Nephron progenitor cell (in vitro differentiated cells): Measurements from ENCODE around the gene KDSR.

ENCODE experiments used
- DNase-seq: peaks from one replicate; pipeline ENCODE4 v3.0.0; 2021
- H3K27ac Mint-ChIP-seq: 2 replicates; pipeline ENCODE4 v1.8.0; 2021; ENCODE audit warnings: mild to moderate bottlenecking, moderate library complexity, mixed read lengths
- H3K27me3 Mint-ChIP-seq: 2 replicates; pipeline ENCODE4 v1.8.0; 2021; ENCODE audit warnings: mild to moderate bottlenecking, low read depth, mixed read lengths; ENCODE audit not compliant: poor library complexity
- H3K36me3 Mint-ChIP-seq: 2 replicates; pipeline ENCODE4 v1.8.0; 2021; ENCODE audit warnings: low read depth, mixed read lengths
- H3K4me1 Mint-ChIP-seq: 2 replicates; pipeline ENCODE4 v1.8.0; 2021; ENCODE audit warnings: mixed read lengths
- H3K4me3 Mint-ChIP-seq: 2 replicates; pipeline ENCODE4 v1.8.0; 2021; ENCODE audit warnings: mild to moderate bottlenecking, moderate library complexity, mixed read lengths
- H3K9me3 Mint-ChIP-seq: 2 replicates; pipeline ENCODE4 v1.8.0; 2021; ENCODE audit warnings: mild to moderate bottlenecking, moderate library complexity, mixed read lengths
- TF ChIP-seq, protein P1 (sequence below): fragments of 200-600 bp; sonication (generic); IDR thresholded peaks from 2 replicates; pipeline ENCODE4 v1.5.0; 2021; ENCODE audit warnings: antibody characterized with exemption

Gene KDSR

DNA sequence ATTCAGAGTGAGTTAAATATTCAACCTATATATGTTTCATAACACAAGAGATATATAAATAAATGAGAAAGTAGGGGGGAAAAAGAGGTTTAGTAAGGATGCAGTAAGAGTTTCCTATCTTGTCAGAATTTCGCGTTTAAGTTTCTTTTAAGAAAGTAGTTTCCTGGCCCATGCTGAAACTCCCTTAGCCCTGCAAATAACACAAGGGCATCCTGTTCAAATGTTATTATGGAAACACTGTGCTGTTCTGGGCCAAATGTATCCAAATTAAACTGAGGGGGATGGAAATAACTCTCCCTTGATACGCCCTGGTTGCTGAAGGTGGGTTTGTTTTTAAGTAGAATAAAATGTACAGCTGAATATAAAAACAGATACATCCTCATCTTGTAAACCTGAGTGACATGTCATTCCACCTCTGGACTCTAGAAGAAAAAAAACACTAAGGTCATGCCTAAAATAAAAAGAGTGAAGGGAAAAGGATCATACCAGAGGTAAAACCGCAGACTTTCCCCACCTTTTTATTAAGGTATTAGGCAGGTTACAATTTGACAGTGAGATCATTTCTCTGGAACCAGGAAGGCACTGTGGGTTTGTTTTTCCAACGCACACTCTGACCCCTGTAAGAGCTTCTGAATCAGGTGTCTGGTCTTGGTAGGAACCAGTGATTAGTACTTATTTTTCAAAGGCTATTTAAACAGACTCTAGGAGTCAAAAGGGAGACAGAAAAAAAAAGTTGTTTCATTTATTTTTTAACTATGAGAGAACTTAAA is 64.2 kb downstream of the KDSR start:
- Mint-ChIP-seq H3K27me3 (peaks cover 3% of the 10 kb centered on the region), H3K36me3 (peaks cover 42% of the 10 kb centered on the region), H3K9me3 (peaks cover 4% of the 10 kb centered on the region), H3K4me3 (no peak overlapping the region), H3K4me1 (peaks cover 82% of the 10 kb centered on the region), H3K27ac (no peak overlapping the region)
- DNase-seq = no peak
- TF ChIP-seq, protein P1, sequence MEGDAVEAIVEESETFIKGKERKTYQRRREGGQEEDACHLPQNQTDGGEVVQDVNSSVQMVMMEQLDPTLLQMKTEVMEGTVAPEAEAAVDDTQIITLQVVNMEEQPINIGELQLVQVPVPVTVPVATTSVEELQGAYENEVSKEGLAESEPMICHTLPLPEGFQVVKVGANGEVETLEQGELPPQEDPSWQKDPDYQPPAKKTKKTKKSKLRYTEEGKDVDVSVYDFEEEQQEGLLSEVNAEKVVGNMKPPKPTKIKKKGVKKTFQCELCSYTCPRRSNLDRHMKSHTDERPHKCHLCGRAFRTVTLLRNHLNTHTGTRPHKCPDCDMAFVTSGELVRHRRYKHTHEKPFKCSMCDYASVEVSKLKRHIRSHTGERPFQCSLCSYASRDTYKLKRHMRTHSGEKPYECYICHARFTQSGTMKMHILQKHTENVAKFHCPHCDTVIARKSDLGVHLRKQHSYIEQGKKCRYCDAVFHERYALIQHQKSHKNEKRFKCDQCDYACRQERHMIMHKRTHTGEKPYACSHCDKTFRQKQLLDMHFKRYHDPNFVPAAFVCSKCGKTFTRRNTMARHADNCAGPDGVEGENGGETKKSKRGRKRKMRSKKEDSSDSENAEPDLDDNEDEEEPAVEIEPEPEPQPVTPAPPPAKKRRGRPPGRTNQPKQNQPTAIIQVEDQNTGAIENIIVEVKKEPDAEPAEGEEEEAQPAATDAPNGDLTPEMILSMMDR = no peak

DNA sequence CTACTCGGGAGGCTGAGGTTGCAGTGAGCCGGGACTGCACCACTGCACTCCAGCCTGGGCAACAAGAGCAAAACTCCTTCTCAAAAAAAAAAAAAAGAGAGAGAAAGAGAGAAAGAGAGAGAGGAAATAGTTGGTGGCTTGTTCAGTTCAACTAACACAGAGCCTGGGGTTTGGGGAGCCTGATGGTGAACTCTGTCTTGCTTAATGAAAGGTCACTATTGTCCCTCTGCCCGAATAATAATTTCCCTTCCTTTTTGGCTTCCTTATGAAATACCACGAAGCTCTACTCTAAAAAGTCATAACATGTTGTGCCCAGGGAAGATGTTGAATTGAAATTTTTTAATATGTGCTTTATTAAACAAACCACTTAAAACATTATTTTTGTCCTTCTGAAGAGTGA is 64.8 kb downstream of the KDSR start:
- DNase-seq = no peak
- TF ChIP-seq, protein P1 = no peak
- Mint-ChIP-seq H3K4me1 (peaks cover 83% of the 10 kb centered on the region), H3K36me3 (peaks cover 48% of the 10 kb centered on the region), H3K27me3 (no peaks in the 10 kb centered on the region), H3K9me3 (peaks cover 4% of the 10 kb centered on the region), H3K4me3 (no peak overlapping the region), H3K27ac (no peak overlapping the region)

DNA sequence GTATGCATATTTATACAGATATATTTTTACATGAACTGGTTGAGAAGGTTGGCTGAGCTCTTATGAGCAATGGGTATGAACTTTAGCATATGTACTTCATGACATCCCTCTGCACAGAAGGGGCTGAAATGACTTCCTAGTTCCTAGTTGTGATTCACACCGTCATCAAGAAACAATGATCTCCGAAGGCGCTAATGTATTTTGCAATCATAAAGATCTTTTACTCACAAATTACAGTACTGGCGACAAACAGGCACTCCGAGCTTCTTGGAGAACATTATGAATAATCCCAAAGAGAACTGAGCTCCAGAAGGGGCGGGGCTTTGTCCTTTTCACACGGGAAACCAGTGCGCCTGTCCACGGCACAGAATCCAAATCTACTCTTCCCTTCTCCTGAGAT is 65.6 kb downstream of the KDSR start:
- peaks cover 45% of the 10 kb centered on the region for H3K36me3 Mint-ChIP-seq
- H3K4me3 Mint-ChIP-seq = no peak overlapping the region
- DNase-seq = no peak
- no peaks in the 10 kb centered on the region for H3K27me3 Mint-ChIP-seq
- H3K4me1 Mint-ChIP-seq = peaks cover 77% of the 10 kb centered on the region
- TF ChIP-seq, protein P1 = no peak
- H3K27ac Mint-ChIP-seq = peak overlapping the region; percentile 52
- peaks cover 2% of the 10 kb centered on the region for H3K9me3 Mint-ChIP-seq

DNA sequence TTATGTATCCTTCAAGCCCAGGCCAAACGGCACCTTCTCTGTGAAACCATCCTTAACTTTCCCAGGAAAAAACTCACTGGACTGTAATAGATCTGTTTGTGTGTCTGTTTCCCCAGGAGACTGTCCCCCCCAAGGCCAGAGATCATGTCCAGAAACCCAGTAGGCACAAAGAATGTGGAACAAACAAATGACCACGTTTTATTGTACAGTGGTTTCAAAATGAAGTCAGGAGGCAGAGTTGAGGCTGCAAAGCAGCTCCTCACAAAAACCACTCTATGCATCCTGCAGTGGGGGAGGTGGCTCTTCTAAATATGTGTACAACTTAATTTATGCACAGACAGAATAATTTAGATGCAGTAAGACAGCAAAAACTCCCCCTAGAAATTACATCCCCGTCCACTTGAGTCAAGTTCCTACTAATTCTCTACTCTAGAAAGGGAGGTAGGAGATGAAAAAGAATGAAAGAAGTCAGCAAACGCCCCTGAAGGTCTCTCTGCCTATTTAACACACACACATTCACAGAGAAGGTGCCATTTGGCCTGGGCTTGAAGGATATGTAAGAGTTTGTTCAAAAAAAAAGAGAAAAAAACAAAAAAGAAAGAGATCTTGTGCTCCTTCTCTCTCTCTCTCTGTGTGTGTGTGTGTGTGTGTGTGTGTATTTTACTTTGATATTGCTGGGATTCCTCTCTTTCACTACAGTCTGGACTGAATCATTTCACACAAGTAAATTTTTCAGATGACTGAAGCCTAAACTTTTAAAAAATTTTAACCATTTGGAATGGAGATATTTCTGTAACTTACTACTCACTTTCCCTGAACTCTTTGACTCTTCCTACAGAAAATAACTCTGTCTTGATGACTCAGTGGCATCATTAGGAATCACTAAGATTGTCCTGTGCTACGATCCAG is 66.9 kb downstream of the KDSR start:
- peak overlapping the region; percentile 32 for H3K4me3 Mint-ChIP-seq
- H3K36me3 Mint-ChIP-seq = peaks cover 52% of the 10 kb centered on the region
- peak overlapping the region; percentile 88 for H3K27ac Mint-ChIP-seq
- DNase-seq = no peak
- no peaks in the 10 kb centered on the region for H3K9me3 Mint-ChIP-seq
- TF ChIP-seq, protein P1 = no peak
- H3K27me3 Mint-ChIP-seq = no peaks in the 10 kb centered on the region
- H3K4me1 Mint-ChIP-seq = peaks cover 68% of the 10 kb centered on the region

DNA sequence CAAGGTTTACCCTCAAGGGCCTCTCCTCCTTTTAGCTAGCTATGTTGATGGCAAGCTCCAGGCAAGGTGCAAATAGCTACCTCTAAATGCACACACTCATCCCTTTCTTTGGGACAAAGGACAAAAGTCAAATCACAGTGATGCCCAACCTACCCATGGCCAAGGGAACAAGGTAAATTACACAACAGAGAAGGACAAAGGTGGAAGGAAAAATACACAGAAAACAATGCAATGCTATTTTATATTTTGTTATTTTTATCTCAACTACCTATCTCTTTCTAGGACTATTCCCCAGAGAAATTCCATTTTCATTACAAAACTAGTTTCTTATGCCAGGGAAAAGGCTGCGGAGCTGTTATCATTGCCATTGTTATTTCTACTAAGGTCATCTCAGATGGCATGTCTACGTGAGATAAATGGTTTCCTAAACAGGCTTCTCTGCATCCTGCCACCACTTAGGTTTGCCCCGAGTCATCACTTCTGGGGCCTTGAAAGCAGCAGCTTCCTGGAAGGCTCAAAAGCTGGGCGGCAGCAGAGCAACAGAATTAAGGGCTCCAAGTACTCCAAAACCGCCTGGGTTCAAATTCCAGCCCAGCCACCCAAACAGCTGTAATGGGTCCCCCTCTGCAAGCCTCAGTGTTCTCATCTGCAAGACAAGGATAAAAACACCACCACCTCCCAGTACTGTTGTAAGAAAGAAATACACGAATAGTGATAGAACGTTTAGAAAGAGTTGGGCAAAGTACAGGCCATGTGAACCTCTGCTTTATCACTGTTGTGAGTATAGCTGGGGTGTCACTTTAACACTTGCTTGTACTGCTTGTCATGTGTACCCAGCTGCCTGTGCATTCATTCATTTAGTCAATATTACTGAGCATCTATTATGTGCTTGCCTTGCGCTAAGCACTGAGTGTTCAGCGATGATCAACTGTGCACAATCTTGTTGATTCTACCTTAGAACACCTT is 68.3 kb downstream of the KDSR start:
- Mint-ChIP-seq H3K4me3 (peak overlapping the region; percentile 17), H3K27me3 (no peaks in the 10 kb centered on the region), H3K9me3 (no peaks in the 10 kb centered on the region), H3K27ac (peak overlapping the region; percentile 88), H3K4me1 (peaks cover 65% of the 10 kb centered on the region), H3K36me3 (peaks cover 57% of the 10 kb centered on the region)
- DNase-seq = no peak
- TF ChIP-seq, protein P1 = no peak
